K562 (cell line): ENCODE results near the gene AIFM3. TPM values are rescaled to one million over a fixed set of nuclear protein-coding genes. Genes with fewer than 3 reads are reported as not detected.

ENCODE experiments used
- ATAC-seq: fragments of 200-7000 bp; cut with Tn5 transposase; 3 replicates; pipeline ENCODE4 v1.9.1; 2020; ENCODE audit warnings: moderate library complexity
- BruUV-seq: library from RNA; stranded (reverse); fragments of 400-500 nt; replicated peaks from 2 replicates; lab custom pipeline; 2021; lab: Mats Ljungman, UMichigan
- CTCF ChIA-PET: fragments of 300-600 bp; formaldehyde crosslinking; extraction: SDS; loops from one replicate; lab custom pipeline; 2021; ENCODE audit warnings: low intra/inter-chr PET ratio; lab: Yijun Ruan, JAX
- POLR2A ChIA-PET: fragments of 300-600, 350-650 bp; sonication (Branson Sonifier 250); formaldehyde crosslinking; extraction: SDS; loops from one replicate; lab custom pipeline; 2021; ENCODE audit warnings: antibody characterized with exemption, inconsistent platforms; lab: Yijun Ruan, JAX
- DNase-seq, 4 experiments: peaks; one replicate each; pipeline versions ENCODE4 v3.0.0 to v3.0.0-alpha.2; 2011 to 2018; ENCODE audit warnings: low spot score in 3 of 4, mixed read lengths in 3 of 4; ENCODE audit errors: extremely low read depth in 1 of 4
- FAIRE-seq: peaks from 2 replicates; lab custom pipeline; 2011; peaks lifted over from hg19 to GRCh38; lab: Jason Lieb, UNC
- H2AFZ ChIP-seq: 2 replicates; pipeline ENCODE4 v1.6.0; 2011; ENCODE audit warnings: low read depth, low read length, control low read depth, inconsistent platforms
- H3K27ac ChIP-seq: fragments of 200-600 bp; 3 replicates; pipeline ENCODE4 v1.8.0; 2011; ENCODE audit warnings: low read depth, mild to moderate bottlenecking, control low read depth, inconsistent platforms, low read length, moderate library complexity, mixed read lengths; ENCODE audit errors: extremely low read depth
- H3K27me3 ChIP-seq, 2 experiments: fragments of 300-600 bp in 1 of 2; 2 replicates in 1 of 2; 3 replicates in 1 of 2; pipeline versions ENCODE4 v1.6.0 to v1.8.0; 2011; ENCODE audit warnings: inconsistent platforms in 2 of 2, low read length in 2 of 2, mild to moderate bottlenecking in 1 of 2, mixed read lengths in 1 of 2, moderate library complexity in 1 of 2; ENCODE audit not compliant: control insufficient read depth in 2 of 2, insufficient read depth in 2 of 2
- H3K36me3 ChIP-seq: fragments of 300-600 bp; 3 replicates; pipeline ENCODE4 v1.8.0; 2011; ENCODE audit warnings: mild to moderate bottlenecking, low read length, inconsistent platforms; ENCODE audit not compliant: control insufficient read depth, insufficient read depth
- H3K4me1 ChIP-seq, 2 experiments: fragments of 200-600 bp in 1 of 2; replicated peaks in 1 of 2; 2 replicates in 1 of 2; 3 replicates in 1 of 2; pipeline versions ENCODE4 v1.5.1 to v1.8.0; 2011; ENCODE audit warnings: inconsistent platforms in 2 of 2, low read length in 2 of 2, mild to moderate bottlenecking in 1 of 2, mixed read lengths in 1 of 2, moderate library complexity in 1 of 2; ENCODE audit not compliant: control insufficient read depth in 2 of 2, insufficient read depth in 2 of 2
- H3K4me2 ChIP-seq: 2 replicates; pipeline ENCODE4 v1.6.1; 2011; ENCODE audit warnings: low read length, control low read depth, inconsistent platforms, mixed read lengths; ENCODE audit not compliant: insufficient read depth
- H3K4me3 ChIP-seq: fragments of 200-600 bp; sonication (generic), shearing (Covaris generic); 2 replicates; pipeline ENCODE4 v1.5.1; 2016; ENCODE audit warnings: control low read depth, inconsistent platforms
- H3K79me2 ChIP-seq: fragments of 200-600 bp; 3 replicates; pipeline ENCODE4 v1.8.0; 2011; ENCODE audit warnings: low read length, inconsistent platforms; ENCODE audit not compliant: control insufficient read depth, insufficient read depth
- H3K9ac ChIP-seq, 2 experiments: 2 replicates each; pipeline versions ENCODE4 v1.6.0 to v1.6.1; 2011; ENCODE audit warnings: low read depth in 2 of 2, low read length in 2 of 2, control low read depth in 1 of 2, inconsistent platforms in 1 of 2, mild to moderate bottlenecking in 1 of 2, mixed read lengths in 1 of 2; ENCODE audit not compliant: insufficient read depth in 1 of 2
- H3K9me1 ChIP-seq: one replicate; pipeline ENCODE4 v1.6.0; 2011; ENCODE audit warnings: inconsistent platforms, mild to moderate bottlenecking, low read length, moderate library complexity; ENCODE audit not compliant: control insufficient read depth, insufficient read depth
- H3K9me3 ChIP-seq: replicated peaks from 2 replicates; pipeline ENCODE4 v1.5.1; 2011; ENCODE audit warnings: low read depth, low read length, inconsistent platforms; ENCODE audit not compliant: control insufficient read depth, insufficient read depth
- H4K20me1 ChIP-seq: replicated peaks from 2 replicates; pipeline ENCODE4 v1.6.1; 2011; ENCODE audit warnings: low read length, inconsistent platforms, mixed read lengths; ENCODE audit not compliant: control insufficient read depth, insufficient read depth
- ETV5 ChIP-seq: sonication (generic); formaldehyde crosslinking; IDR thresholded peaks from 2 replicates; pipeline ENCODE4 v1.4.0; 2020; ENCODE audit warnings: low read depth, mild to moderate bottlenecking, missing genetic modification reagents
- JUN ChIP-seq, 2 experiments: sonication (generic) in 1 of 2; formaldehyde crosslinking in 1 of 2; IDR thresholded peaks; 2 replicates each; pipeline versions ENCODE4 v1.6.1 to v1.8.0; 2012 to 2022; ENCODE audit warnings: borderline replicate concordance in 2 of 2, mild to moderate bottlenecking in 2 of 2, improper control_type of control experiment in 1 of 2, low read depth in 1 of 2, low read length in 1 of 2, missing genetic modification reagents in 1 of 2
- RCOR1 ChIP-seq, 2 experiments: IDR thresholded peaks; 2 replicates each; pipeline ENCODE4 v1.6.1; 2012; ENCODE audit warnings: low read depth in 2 of 2, low read length in 2 of 2, borderline replicate concordance in 1 of 2, improper control_type of control experiment in 1 of 2
- YY1 ChIP-seq, 3 experiments: IDR thresholded peaks; 2 replicates each; pipeline ENCODE4 v1.6.1; 2011; ENCODE audit warnings: low read length in 2 of 3, mild to moderate bottlenecking in 2 of 3, moderate library complexity in 2 of 3, borderline replicate concordance in 1 of 3, control low read depth in 1 of 3, low read depth in 1 of 3; ENCODE audit not compliant: insufficient read depth in 3 of 3, insufficient replicate concordance in 2 of 3, control insufficient read depth in 1 of 3, insufficient read length in 1 of 3; ENCODE audit errors: extremely low read depth in 1 of 3
- ZC3H8 ChIP-seq: fragments of 450-650 bp; IDR thresholded peaks from 2 replicates; pipeline ENCODE4 v1.6.1; 2017
- ZNF830 ChIP-seq: fragments of 250-450 bp; sonication (Bioruptor Pico); IDR thresholded peaks from 2 replicates; pipeline ENCODE4 v1.5.0; 2021; ENCODE audit warnings: mild to moderate bottlenecking
- WGBS: fragments of 100-300 bp; shearing (Covaris generic); methylation state at CpG from one replicate; pipeline ENCODE4 v1.1.6; 2016; ENCODE audit warnings: low coverage, mixed read lengths; ENCODE audit not compliant: insufficient coverage; ENCODE audit errors: missing lambda C conversion rate; 5-methylcytosine and 5-hydroxymethylcytosine counted together
- in situ Hi-C: fragments of 300-500 bp; cut with MboI; formaldehyde crosslinking; loops from 4 replicates; pipeline ENCODE4 v1.15.0; 2018; ENCODE audit warnings: inconsistent platforms, mixed read lengths
- intact Hi-C: fragments of 100-400 bp; cut with micrococcal nuclease; formaldehyde crosslinking; loops from 2 replicates; pipeline ENCODE4 v1.14.2; 2022
- polyA plus RNA-seq, 8 experiments: library from polyadenylated mRNA; depleted of rRNA in 4 of 8; stranded (reverse) in 5 of 8; unstranded in 3 of 8; fragments of >200 nt; fragmentation: Nextera tagmentation in 2 of 8; fragmentation: Illumina TruSeq in 1 of 8; extraction: Ambion mirVana in 2 of 8; extraction: Trizol in 1 of 8; gene quantifications; 2 replicates each; pipeline versions ENCODE4 v1.2.1 to v1.2.3, GENCODE V29; 2011 to 2014; ENCODE audit warnings: inconsistent platforms in 1 of 8, missing spikeins in 1 of 8
- total RNA-seq, 7 experiments: library from RNA; depleted of rRNA in 6 of 7; stranded (reverse); fragments of >200 nt in 6 of 7; fragmentation: Illumina TruSeq in 2 of 7; extraction: Trizol in 2 of 7; gene quantifications; 2 replicates each; pipeline versions ENCODE4 v1.2.1 to v1.2.3, GENCODE V29; 2011 to 2021; ENCODE audit warnings: low replicate concordance in 1 of 7
- TF ChIP-seq, protein P1 (sequence below): fragments of 250-450 bp; sonication (Bioruptor Pico); IDR thresholded peaks from 2 replicates; pipeline ENCODE4 v1.5.0; 2021
- TF ChIP-seq, protein P2 (sequence below): fragments of 200-800 bp; sonication (Bioruptor generic); IDR thresholded peaks from 2 replicates; pipeline ENCODE4 v1.6.1; 2017; ENCODE audit warnings: missing genetic modification characterization, missing compliant biosample characterization

The AIFM3 gene
- total and polyA plus RNA-seq, 9 of the 15 experiments (the other 6 are each of a cell fraction or from before 2014, with no cell fraction given), result 0.03 to 0.20 (median 0.07) TPM; not detected in 1

DNA sequence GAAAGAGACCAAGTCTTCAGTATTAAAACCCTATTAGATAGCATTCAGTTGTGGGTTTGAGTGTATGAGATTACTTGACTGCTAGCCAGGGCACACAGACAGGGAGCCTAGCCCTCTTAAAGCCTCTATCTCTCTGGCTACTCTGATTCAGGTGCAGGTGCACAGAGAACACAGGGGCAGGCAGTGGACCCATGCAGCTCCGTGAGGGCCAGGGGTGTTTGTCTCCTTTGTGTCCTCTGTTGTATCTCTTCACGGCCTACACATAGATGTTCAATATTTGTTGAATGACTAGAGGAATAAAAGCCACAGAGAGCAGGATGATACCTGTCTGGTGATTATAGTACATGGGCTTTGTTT, 21.5 kb upstream of the AIFM3 start:
- Histone ChIP-seq H3K27me3 (no peaks in the 10 kb centered on the region), H3K79me2 (peaks cover 99% of the 10 kb centered on the region), H2AFZ (no peak overlapping the region), H4K20me1 (peaks cover 94% of the 10 kb centered on the region), H3K4me3 (no peak overlapping the region), H3K36me3 (peaks cover 90% of the 10 kb centered on the region), H3K4me1 (peaks cover 13 to 15% of the 10 kb centered on the region in 2 experiments; a peak in 4 of 5 replicates), H3K4me2 (no peak overlapping the region), H3K9me3 (no peaks in the 10 kb centered on the region), H3K9ac (no peak overlapping the region), H3K27ac (no peak overlapping the region), H3K9me1 (peaks cover 35% of the 10 kb centered on the region)
- DNase-seq, result no peak
- ATAC-seq, result peak; percentile 4; the same call in 1 of the 3 replicates
- WGBS, result 93% methylated on average over 2 of the region's 2 CpGs
- intact Hi-C loops, result no loop called here
- ChIA-PET POLR2A (interaction anchor here (64.4 kb wide), 1 partner anchor 28 kb away, joined by 1556 read pairs; the partner anchor contains the start of gene CRKL), CTCF (no interaction called here)
- FAIRE-seq, result no peak
- in situ Hi-C loops, result no loop called here
- no TSS peak for BruUV-seq
- TF ChIP-seq ETV5 (CRISPR knock-in tag), result 0 out of 2 replicates have a peak, but pooled peaks have one; percentile 23
- no peak; a peak in 1 of 4 replicates for TF ChIP-seq RCOR1 (IDR thresholded peaks at IDR 0.05; ENCODE audit: borderline replicate concordance in 1 of 2, low read depth in 2 of 2, low read length in 2 of 2)
- TF ChIP-seq JUN (IDR thresholded peaks at IDR 0.05; ENCODE audit: borderline replicate concordance, low read depth, low read length), result no peak
- TF ChIP-seq JUN (CRISPR knock-in tag; IDR thresholded peaks at IDR 0.05; ENCODE audit: borderline replicate concordance), result no peak
- no peak for TF ChIP-seq ZC3H8
- TF ChIP-seq ZNF830 (CRISPR knock-in tag), result 0 out of 2 replicates have a peak, but pooled peaks have one; percentile 70
- TF ChIP-seq, protein P1, sequence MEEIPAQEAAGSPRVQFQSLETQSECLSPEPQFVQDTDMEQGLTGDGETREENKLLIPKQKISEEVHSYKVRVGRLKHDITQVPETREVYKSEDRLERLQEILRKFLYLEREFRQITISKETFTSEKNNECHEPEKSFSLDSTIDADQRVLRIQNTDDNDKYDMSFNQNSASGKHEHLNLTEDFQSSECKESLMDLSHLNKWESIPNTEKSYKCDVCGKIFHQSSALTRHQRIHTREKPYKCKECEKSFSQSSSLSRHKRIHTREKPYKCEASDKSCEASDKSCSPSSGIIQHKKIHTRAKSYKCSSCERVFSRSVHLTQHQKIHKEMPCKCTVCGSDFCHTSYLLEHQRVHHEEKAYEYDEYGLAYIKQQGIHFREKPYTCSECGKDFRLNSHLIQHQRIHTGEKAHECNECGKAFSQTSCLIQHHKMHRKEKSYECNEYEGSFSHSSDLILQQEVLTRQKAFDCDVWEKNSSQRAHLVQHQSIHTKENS (CRISPR knock-in tag), result no peak
- no peak for TF ChIP-seq YY1 (IDR thresholded peaks at IDR 0.05; ENCODE audit: borderline replicate concordance in 1 of 3, control insufficient read depth in 1 of 3, extremely low read depth in 1 of 3, insufficient read depth in 3 of 3, insufficient read length in 1 of 3, insufficient replicate concordance in 2 of 3, low read depth in 1 of 3, low read length in 2 of 3)
- TF ChIP-seq, protein P2, sequence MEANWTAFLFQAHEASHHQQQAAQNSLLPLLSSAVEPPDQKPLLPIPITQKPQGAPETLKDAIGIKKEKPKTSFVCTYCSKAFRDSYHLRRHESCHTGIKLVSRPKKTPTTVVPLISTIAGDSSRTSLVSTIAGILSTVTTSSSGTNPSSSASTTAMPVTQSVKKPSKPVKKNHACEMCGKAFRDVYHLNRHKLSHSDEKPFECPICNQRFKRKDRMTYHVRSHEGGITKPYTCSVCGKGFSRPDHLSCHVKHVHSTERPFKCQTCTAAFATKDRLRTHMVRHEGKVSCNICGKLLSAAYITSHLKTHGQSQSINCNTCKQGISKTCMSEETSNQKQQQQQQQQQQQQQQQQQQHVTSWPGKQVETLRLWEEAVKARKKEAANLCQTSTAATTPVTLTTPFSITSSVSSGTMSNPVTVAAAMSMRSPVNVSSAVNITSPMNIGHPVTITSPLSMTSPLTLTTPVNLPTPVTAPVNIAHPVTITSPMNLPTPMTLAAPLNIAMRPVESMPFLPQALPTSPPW, result no peak
